Erythroblast (primary cell): ENCODE data around the gene NEU2.

Source experiments
- DNase-seq, 2 experiments: peaks; one replicate each; lab custom pipeline; 2025; lab: John Stamatoyannopoulos, UW
- GATA1 ChIP-seq: IDR thresholded peaks from 2 replicates; pipeline ENCODE4 v1.6.1; 2011; ENCODE audit warnings: low read depth, mild to moderate bottlenecking, control low read depth, low read length, moderate library complexity
- POLR2A ChIP-seq: IDR thresholded peaks from 2 replicates; pipeline ENCODE4 v1.6.1; 2011; ENCODE audit warnings: mild to moderate bottlenecking, low read length

NEU2 gene

DNA sequence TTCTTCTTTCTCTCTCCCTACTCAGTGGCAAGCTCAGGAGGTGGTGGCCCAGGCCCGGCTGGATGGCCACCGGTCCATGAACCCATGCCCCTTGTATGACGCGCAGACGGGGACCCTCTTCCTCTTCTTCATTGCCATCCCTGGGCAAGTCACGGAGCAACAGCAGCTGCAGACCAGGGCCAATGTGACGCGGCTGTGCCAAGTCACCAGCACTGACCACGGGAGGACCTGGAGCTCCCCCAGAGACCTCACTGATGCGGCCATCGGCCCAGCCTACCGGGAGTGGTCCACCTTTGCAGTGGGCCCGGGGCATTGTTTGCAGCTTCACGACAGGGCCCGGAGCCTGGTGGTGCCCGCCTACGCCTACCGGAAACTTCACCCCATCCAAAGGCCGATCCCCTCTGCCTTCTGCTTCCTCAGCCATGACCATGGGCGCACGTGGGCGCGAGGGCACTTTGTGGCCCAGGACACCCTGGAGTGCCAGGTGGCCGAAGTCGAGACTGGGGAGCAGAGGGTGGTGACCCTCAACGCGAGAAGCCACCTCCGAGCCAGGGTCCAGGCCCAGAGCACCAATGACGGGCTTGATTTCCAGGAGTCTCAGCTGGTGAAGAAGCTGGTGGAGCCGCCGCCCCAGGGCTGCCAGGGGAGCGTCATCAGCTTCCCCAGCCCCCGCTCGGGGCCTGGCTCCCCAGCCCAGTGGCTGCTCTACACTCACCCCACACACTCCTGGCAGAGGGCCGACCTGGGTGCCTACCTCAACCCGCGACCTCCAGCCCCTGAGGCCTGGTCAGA, 1.8 kb downstream of the NEU2 start:
- no peak for DNase-seq
- TF ChIP-seq POLR2A (no peak), GATA1 (no peak)

DNA sequence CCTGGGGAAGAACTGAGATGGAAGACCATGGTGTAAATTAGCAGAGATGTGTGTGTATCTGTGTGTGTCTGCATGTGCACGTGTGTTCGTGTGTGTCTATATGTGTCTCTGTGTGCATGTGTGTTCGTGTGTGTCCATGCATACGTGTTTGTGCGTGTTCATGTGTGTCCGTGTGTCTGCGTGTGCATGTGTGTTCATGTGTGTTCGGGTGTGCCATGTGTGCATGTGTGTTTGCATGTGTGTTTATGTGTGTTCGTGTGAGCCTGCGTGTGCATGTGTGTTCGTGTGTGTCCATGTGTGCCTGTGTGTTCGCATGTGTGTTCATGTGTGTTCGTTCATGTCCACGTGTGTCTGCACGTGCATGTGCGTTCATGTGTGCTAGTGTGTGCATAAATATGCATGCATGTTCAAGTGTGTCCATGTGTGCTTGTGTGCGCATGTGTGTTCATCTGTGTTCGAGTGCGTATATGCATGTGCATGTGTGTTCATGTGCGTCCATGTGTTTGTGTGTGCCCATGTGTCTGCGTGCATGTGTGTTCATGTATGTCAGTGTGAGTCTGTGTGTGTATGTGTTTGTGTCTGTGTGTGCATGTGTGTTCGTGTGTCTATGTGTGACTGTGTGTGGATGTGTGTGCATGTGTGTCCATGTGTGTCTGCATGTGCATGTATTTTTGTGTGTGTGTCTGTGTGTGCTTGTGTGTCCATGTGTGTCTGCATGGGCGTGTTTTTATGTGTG, 3.1 kb downstream of the NEU2 start:
- no peak for DNase-seq
- TF ChIP-seq POLR2A: no peak

DNA sequence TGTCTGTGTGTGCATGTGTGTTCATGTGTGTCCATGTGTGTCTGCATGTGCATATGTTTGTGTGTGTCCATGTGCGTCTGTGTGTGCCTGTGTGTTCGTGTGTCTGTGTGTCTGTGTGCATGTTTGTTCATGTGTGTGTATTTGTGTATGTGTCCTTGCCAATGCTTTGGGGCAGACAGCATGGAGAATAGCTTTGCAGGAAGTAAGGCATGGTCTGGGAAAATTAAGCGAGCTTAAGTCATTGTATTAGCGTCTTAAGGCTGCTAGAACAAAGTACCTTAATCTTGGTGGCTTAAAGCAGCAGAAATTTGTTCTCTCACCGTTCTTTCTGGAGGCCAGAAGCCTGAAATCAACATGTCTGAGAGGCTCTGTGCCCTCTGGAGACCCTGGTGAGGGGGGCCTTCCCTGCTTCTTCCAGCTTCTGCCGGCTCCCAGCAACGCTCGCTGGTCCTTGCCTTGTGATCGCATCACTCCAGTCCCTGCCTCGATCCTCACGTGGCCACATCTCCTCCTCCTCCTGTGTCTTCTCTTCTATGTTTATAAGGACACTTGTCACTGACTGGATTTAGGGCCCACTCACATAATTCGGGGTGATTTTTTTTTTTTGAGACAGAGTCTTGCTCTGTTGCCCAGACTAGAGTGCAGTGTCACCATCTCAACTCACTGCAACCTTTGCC, 3.8 kb downstream of the NEU2 start:
- no peak for DNase-seq
- TF ChIP-seq GATA1 (no peak), POLR2A (no peak)

DNA sequence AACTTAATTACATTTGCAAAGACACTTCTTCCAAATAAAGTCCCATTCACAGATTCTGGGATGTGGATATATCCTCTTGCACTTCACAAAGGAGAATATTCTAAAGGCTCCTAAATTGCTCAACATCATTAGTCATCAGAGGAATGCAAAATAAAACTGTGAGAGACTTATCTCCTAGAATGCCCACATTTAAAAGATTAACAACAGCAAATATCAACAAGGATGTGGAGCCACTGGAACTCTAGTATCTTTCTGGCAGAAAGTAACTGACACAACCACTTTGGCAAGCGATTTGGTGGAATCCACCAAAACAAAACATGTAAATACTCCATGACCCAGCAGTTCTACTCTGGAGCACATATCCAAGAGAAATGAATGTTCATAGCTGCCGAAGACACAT, 4.6 kb downstream of the NEU2 start:
- no peak for DNase-seq
- TF ChIP-seq POLR2A (no peak), GATA1 (no peak)

DNA sequence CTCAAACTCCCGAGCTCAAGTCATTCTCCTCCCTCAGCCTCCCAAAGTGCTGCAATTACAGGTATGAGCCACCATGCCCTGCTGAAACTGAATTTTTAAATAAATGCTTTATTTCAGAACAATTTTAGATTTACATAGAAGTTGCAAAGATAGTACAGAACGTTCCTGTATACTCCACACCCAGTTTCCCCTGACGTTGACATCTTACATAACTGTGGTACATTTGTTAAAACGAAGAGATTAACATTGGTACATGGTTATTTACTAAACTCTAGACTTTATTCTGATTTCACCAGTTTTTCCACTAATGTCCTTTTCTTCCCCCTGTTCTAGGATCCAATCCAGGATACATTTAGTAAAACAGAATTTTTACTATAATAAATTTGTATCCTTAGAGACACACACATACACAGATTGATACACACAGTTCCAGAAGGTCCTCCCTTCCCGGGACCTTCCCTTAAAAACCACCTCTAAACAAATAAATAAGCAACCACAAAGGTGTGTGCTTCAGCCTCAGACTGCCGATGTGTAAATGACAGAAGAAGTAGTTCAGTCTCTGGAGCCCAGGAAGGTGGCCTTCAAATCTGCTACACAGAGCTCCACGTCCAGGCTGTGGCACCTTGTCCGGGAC, 6.9 kb downstream of the NEU2 start:
- no peak for TF ChIP-seq GATA1
- TF ChIP-seq POLR2A: no peak
- DNase-seq: no peak

DNA sequence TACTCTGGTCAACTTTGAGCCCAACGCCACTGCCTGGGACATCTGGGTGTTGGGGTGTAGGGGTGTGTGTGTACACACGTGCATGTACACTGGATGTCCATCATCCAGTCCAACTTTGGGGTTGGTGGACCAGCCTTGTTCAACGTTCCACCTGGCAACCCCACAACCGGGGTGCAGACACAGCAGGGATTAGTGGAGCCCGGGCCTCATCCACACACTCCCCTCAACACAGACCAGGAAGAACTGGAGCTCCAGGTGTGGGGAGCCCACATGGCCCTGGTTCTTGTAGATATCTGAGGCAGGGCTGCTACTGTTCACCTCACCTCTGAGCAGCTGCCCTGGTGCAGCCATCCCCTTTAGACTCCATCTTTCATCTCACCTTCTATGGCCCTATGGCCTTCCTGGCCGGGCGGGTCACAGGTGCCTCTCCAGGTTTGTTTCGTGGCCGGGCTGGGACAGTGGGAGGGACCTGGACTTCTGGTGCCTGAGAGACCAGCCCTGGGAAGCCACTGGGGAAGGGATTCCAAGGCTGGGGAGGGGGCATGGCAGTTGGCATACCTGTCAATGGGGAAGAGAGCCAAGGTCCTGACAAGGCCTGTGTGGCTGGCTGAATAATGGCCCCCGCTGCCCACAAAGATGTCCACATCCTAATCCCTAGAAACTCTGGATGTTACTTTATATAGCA, 7.5 kb downstream of the NEU2 start:
- TF ChIP-seq POLR2A (no peak), GATA1 (no peak)
- DNase-seq: no peak

DNA sequence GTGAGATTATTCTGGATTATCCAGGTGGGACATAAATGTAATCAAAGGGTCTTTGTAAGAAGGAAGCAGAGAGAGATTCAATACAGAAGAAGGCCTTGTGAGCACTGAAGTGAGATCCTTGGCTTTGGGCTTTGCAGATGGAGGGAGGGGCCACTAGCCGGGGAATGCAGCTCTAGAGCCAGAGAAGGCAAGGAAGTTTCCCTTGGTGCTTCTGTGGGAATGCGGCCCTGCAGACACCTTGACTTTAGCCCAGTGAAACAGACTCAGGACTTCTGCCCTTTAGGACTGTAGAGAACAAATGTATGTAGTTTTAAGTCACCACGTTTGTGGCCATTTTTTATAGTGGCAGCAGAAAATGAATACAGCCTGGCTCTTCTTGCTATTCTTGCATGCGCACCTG, 8.1 kb downstream of the NEU2 start:
- TF ChIP-seq GATA1 (no peak), POLR2A (no peak)
- DNase-seq: no peak

DNA sequence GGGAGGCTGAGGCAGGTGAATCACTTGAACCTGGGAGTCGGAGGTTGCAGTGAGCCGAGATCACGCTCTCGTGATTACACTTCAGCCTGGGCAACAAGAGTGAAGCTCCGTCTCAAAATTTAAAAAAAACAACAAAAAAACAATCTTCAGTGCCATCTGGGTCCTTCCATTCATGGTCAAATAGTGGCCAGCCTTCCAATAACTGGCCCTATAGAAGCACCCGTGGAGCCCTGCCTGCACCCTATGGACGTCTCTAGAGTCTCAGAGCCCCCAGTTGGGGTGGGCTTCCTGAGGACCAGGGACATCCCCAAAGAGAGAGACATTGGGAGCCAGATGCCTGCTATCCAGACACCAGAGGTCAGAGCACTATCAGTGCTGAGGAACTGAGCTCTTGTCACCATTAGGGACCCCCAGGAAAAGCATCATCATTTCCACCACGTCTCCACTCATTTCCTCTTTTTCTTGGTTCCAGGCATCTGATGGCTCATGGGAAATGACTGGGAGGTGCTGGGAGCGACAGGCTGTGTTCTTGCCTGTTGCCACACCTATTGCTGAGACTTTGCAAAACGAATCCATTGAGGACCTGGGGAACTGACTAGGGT, 9.4 kb downstream of the NEU2 start:
- TF ChIP-seq POLR2A (no peak), GATA1 (no peak)
- no peak for DNase-seq

DNA sequence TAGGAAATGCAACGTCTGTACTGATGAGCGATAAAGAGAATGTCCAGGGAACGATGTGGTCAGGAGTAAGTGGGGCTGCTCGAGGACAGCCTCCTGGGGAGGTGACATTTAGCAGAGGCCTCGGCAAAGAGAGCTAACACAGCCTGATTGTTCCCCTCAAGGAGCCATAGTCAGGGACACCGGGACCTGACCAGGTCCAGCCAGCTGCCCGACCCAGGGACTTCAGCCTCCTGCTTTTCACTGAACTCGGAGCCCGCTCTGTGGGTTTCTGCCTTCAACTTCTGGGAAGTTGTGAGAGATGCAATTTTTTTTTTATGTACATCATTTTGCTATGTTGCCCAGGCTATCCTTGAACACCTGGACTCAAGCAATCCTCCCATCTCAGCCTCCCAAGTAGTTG, 10.1 kb downstream of the NEU2 start:
- DNase-seq: no peak
- TF ChIP-seq POLR2A: no peak
- TF ChIP-seq GATA1: no peak

DNA sequence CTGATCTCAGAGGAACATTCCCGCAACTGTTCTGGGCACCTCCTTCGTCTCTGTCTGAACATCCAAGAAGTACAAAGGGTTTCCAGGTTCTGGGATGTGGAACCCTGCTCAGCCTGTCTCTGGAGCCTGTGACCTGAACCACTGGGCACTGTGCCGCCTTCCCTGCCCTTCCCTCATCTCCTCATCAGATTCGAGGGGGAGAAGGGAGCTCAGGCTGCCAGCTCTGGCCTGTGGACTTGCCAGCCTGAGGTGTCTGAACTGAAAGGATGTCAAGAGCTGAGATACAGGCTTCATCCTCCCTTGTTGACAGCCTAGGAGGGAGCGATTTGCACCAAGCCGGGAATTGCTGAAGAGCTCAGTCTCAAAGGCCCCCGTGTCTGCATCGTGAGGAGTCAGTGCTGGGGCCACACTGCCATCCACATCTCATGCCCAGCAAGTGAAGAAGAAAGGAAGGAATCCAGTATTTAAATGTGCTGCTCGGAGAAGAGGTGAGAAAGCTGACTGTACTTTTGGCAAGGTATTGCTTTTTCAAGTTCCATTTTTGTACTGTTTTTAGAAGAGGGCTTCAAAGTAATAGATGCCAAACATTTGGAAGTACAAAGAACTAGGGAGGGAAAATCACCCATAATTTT, 12.6 kb downstream of the NEU2 start:
- TF ChIP-seq GATA1: no peak
- DNase-seq: no peak

DNA sequence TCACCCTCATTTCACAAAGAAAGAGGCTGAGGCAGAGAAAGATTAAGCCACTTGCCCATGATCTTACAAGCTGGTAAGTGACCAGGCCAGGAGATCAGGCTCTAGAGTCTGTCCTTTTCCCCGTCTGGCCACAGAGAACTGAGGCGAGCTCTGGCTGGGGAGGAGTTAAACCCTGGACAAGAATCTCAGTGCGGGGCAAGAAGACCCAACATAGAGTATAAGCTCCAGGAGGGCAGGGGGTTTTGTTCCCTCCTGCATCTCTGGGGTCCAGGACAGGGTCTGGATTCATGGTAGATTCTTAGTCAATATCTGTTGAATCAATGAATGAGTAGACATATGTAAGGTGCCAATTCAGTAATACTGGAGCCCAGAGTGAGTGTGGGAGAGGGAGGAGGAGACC, 14.7 kb downstream of the NEU2 start:
- no peak for DNase-seq
- TF ChIP-seq POLR2A (no peak), GATA1 (no peak)

DNA sequence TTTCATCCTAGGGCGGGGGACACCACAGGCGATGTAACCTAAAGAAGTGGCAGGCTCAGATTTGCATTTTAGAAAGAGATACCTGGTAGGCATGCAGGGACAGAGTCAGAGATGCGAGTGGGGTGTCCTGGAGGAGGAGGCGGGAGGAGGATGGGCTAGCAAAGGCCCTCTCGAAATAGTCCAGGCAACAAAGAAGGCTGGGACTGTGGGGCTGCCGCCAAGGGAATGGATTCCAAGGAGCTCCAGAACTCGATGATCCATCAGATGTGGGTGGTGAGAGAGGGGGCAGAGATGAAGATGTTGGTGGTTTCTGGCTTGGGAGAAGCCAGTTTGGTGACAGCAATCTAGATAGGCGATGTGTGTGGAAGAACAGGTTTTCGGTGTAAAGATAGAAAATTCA, 15.2 kb downstream of the NEU2 start:
- TF ChIP-seq GATA1 (no peak), POLR2A (no peak)
- DNase-seq: no peak
